DMS153 (cell line): ENCODE measurements around the gene VPS13D.

ENCODE experiments used
- DNase-seq: peaks from one replicate; lab custom pipeline; 2025; lab: John Stamatoyannopoulos, UW

Gene VPS13D

DNA sequence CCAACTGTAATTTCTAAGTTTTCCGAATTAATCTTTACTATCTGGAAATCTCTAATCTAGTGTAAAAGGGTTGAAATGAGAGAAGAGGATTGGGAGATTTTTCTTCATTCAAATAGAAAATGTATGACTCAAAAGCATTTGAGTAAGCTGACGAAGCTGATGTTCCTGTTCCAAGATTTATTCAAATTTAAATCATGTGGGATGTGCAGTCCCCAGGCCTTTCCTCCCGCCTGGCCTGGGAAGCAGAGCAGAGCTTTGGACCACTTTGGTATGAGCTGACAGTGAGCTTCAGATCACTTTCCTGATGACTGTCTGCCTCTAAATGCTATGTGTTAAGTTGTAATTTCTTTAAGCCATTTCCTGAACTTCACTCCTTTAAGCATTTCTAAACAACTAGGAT is 196.2 kb downstream of the VPS13D start:
- DNase-seq: no peak

- DNase-seq: no peak
Measured at GRCh38 chr1:12428334-12428733, 198.5 kb downstream of the VPS13D start.

DNA sequence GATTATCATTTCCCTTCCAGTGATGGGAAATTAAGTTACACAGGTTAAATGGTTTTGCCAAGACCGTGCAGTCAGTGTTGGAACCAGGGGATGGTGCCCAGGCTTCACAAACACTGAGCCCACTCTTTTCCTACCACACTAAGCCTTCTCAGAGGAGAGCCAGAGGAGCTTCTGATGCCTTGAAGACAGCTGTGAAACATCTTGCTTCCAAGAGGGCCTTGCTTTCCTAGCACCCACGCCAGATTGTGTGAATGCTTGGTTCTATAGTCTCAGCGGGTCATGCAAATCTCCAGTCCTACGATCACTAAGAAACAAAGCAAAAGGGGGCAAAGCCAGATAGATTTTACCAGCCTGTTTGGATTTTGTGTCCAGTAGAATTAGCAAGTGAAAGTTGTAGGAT is 200.7 kb downstream of the VPS13D start:
- no peak for DNase-seq

- no peak for DNase-seq
Measured at GRCh38 chr1:12432897-12433296, 203.1 kb downstream of the VPS13D start.

GRCh38 chr1:12433323-12434053 is 203.7 kb downstream of the VPS13D start:
- no peak for DNase-seq

DNA sequence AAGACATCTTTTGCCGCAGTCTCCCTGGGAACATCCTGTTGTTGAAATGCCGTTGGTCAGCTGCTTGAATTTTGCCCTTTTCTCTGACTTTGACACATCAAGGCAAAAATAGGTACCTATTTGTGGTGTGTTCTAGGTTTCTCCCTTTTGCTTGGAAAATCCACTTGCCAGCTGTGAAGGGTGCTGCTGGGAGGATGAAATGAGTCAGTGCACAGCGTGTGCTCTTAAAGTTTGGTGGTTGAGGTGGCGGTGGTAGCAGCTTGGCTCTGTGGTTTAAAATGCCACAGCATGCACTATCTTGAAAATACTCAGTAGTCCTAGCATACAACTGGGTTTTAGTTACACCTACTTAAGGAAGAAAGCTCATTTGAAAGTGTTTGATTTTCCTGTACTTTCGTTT is 204.3 kb downstream of the VPS13D start:
- no peak for DNase-seq

DNA sequence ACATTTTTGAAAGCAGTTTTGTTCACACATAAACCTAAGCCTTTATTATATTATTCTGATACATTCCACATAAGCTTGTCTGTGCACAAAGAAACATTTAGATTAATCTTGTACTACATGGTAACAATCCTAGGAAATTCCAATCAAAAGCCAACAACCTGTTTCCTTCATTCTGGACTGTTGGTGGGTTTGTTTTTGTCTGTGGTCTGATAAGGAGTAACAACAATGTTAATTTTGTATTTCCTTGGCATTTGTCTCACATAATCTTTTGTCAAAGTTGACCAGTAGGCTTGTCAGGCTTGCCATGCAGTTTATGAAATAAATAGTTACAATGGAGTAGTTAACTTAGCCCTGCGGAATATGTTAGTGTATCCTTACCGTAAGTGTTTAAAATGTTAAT is 204.9 kb downstream of the VPS13D start:
- no peak for DNase-seq

GRCh38 chr1:12435639-12436344 is 206.0 kb downstream of the VPS13D start:
- no peak for DNase-seq

- no peak for DNase-seq
Measured at GRCh38 chr1:12436345-12436658, 206.5 kb downstream of the VPS13D start.

- DNase-seq: no peak
Measured at GRCh38 chr1:12436817-12437599, 207.2 kb downstream of the VPS13D start.

- DNase-seq: no peak
Measured at GRCh38 chr1:12437629-12438028, 207.8 kb downstream of the VPS13D start.

DNA sequence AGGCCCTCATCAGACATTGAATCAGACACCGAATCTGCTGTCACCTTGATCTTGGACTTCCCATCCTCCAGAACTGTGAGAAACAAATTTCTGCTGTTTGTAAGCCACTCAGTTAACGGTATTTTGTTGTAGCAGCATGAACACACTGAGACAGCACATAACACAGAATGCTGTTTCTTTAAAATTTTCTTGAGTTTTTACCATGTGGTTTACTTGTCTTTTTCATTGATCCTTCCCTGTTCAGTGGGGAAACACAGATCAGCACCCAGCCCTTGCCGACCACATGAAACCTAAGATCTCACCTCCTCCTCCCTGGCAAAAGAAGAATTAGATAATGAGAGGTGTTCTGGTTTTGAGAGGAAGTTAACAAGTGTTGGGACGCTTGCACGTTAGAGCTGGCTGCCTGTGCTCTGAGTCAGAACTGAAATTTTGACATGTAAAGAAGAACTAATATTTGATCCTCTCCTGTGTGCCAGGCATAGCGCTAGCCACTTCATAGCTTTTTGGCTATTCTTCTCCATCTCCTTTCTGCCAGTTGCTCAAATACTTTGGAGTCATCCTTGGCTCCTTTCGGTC is 208.6 kb downstream of the VPS13D start:
- no peak for DNase-seq

- DNase-seq: no peak
Measured at GRCh38 chr1:12439073-12439472, 209.2 kb downstream of the VPS13D start.

- no peak for DNase-seq
Measured at GRCh38 chr1:12441414-12442105, 211.7 kb downstream of the VPS13D start.

GRCh38 chr1:12442217-12442616 is 212.4 kb downstream of the VPS13D start:
- DNase-seq: no peak

DNA sequence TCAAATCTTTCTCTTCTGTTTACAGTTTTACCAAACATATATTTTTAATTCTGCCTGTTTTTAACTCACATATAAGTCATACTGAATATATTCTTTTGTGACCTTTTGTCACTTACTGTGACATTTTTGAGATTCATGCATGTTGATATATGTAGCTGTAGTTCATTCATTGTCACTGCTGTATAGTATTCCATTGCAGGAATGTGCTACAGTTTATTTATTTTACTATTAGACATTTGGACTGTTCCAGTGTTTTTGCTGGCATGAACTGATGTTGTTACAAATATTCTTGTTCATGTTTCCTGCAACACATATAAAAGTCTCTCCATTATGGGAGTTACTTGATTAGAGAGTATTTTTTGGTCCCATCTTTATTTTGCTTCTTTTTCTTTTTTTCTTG is 213.3 kb downstream of the VPS13D start:
- no peak for DNase-seq

GRCh38 chr1:12444329-12444841 is 214.6 kb downstream of the VPS13D start:
- DNase-seq: no peak

- no peak for DNase-seq
Measured at GRCh38 chr1:12445257-12445656, 215.4 kb downstream of the VPS13D start.

DNA sequence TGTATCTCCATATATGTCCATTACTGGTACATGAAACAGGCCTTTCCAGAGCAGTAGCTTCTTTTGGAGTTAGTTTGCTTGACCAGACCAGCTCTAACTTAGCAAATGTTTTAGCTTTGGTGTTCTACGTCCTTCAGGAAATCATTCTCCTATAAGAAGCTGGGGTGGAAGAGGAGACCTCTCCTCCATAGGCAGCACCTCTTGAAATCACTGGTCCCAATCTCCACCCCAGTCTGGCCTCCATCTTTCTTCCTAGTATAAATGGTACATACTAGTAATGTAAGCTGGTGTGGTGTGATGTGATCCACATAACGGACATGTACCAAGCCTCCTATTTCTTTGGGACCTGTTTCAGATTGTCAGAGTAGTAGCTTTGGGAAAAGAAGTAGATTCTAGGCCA is 216.8 kb downstream of the VPS13D start:
- no peak for DNase-seq

GRCh38 chr1:12447307-12447706 is 217.5 kb downstream of the VPS13D start:
- DNase-seq: no peak

- no peak for DNase-seq
Measured at GRCh38 chr1:12447849-12448312, 218.1 kb downstream of the VPS13D start.

DNA sequence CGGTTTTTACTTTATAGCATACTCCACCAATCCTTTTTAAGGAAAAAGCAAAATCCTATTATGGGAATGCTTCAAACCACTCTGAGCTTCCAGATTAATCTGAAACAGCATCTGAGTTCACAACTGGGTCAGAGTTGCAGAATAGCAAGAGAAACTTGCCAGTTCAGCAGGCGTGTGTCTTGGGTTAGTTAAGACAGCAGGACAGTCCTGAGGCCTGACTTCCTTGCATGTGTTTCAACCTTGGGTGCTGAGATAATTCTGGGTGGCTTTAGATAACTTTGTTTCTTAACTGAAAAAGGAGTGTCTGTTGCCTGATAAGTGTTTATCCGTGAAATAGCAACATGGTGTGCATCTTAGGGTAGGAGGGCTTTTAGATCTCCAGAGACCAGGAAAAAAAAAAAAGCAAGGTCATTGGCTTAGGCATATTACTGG is 218.9 kb downstream of the VPS13D start:
- DNase-seq: no peak
